Stimulated activated CD4-positive, alpha-beta T cell treated with anti-CD3 and anti-CD28 coated beads, Interleukin-4, amount 100 ng/mL, for 48 hours (primary cell): ENCODE data around the gene ARAP1.

Experiments
- DNase-seq, 2 donors: peaks; one replicate each; pipeline ENCODE4 v3.0.0-alpha.2; 2020; ENCODE audit warnings: low read depth in 2 of 2

ARAP1 gene

GRCh38 chr11:72762641-72763304 lies 10.6 kb upstream of the ARAP1 start:
- no peak for DNase-seq

- DNase-seq, result no peak
These were observed 8.6 kb upstream of the ARAP1 start for GRCh38 chr11:72760539-72761405.

GRCh38 chr11:72759468-72759985 lies 7.3 kb upstream of the ARAP1 start:
- no peak for DNase-seq

- no peak for DNase-seq
These were observed 6.6 kb upstream of the ARAP1 start for GRCh38 chr11:72758690-72759389.

- DNase-seq, result no peak
These were observed 6.1 kb upstream of the ARAP1 start for GRCh38 chr11:72758304-72758689.

- DNase-seq, result no peak
These were observed 3.6 kb upstream of the ARAP1 start for GRCh38 chr11:72755713-72756285.

GRCh38 chr11:72754544-72755155 lies 2.4 kb upstream of the ARAP1 start:
- no peak for DNase-seq

- DNase-seq, result no peak
These were observed 1.9 kb upstream of the ARAP1 start for GRCh38 chr11:72754149-72754543.

- DNase-seq, result no peak
These were observed 1.3 kb upstream of the ARAP1 start for GRCh38 chr11:72753341-72754148.

- DNase-seq, result no peak
These were observed 806 bp downstream of the ARAP1 start for GRCh38 chr11:72751116-72752087.

- DNase-seq, result no peak
These were observed 1.6 kb downstream of the ARAP1 start for GRCh38 chr11:72750556-72751115.

- DNase-seq, result no peak
These were observed 2.1 kb downstream of the ARAP1 start for GRCh38 chr11:72750086-72750485.

- DNase-seq, result no peak
These were observed 4.8 kb downstream of the ARAP1 start for GRCh38 chr11:72747289-72747855.

- no peak for DNase-seq
These were observed 5.4 kb downstream of the ARAP1 start for GRCh38 chr11:72746821-72747220.

- no peak for DNase-seq
These were observed 6.2 kb downstream of the ARAP1 start for GRCh38 chr11:72745925-72746550.

- no peak for DNase-seq
These were observed 6.7 kb downstream of the ARAP1 start for GRCh38 chr11:72745511-72745910.

GRCh38 chr11:72744474-72744873 lies 7.7 kb downstream of the ARAP1 start:
- DNase-seq, result no peak
